IPS-18c (cell line): Measurements from ENCODE around the gene MDC1.
A peak's percentile ranks its signal among the peaks of the same experiment; 100 is the strongest.

Experiments used
- H3K4me3 ChIP-seq: 2 replicates; pipeline ENCODE4 v1.7.0; 2013; ENCODE audit warnings: low read depth, mild to moderate bottlenecking, low read length, moderate library complexity; ENCODE audit not compliant: insufficient read depth
- H3K9me3 ChIP-seq: one replicate; pipeline ENCODE4 v1.6.1; 2013; ENCODE audit warnings: mild to moderate bottlenecking, low read length, moderate library complexity; ENCODE audit not compliant: control insufficient read depth, insufficient read depth

The MDC1 gene

DNA sequence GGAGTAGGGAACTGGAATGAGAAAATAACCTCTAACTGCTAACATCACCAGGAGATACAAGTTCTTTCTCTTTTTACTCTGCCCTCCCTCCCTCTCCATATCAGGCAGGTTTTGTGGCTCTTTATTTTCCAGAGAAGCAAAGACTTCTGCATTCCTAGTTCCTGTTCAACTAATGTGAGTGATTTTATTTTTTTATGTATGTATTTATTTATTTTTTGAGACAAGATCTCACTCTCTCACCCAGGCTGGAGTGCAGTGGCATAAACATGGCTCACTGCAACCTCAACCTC, 33.2 kb upstream of the MDC1 start:
- H3K9me3 ChIP-seq = no peaks in the 10 kb centered on the region
- H3K4me3 ChIP-seq = no peak overlapping the region

DNA sequence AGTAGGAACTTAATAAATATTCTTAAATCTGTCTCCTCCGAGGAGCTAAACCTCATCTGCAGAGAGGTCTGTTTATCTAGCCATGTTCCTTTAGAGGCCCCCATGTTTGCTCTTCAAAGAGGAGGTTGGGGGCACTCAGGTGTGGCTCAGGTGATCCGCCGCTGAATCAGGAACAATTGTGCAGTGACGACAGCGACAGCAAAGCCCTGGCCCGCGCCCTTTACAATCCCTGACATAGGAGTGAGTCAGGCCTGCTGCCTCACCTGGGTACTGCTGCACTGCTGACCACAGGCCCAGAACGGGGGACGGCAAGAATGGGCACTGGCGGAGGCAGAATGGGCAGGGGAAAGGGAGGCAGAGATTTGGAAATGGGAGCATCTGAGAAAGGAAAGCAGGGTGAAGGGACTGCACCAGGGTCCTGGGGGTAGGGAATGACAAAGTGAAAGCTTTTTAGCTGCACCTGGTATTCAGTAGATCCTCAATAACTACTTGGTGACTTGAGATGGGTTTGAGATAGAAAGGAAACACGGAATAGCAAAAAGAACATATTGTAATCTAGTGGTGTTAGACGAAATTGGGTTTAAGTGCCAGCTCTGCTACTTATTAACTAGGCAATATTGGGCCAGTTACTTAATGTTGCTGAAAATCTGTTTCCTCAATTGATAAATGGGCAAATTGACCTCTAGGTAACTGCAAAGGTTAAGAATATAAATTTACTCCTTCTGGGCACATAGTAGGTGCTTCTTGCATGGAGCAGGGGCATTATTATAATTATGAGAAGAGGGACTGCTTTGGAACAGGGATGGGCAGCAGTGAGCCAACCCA, 32.7 kb upstream of the MDC1 start:
- Histone ChIP-seq H3K4me3 (no peak overlapping the region), H3K9me3 (no peaks in the 10 kb centered on the region)

DNA sequence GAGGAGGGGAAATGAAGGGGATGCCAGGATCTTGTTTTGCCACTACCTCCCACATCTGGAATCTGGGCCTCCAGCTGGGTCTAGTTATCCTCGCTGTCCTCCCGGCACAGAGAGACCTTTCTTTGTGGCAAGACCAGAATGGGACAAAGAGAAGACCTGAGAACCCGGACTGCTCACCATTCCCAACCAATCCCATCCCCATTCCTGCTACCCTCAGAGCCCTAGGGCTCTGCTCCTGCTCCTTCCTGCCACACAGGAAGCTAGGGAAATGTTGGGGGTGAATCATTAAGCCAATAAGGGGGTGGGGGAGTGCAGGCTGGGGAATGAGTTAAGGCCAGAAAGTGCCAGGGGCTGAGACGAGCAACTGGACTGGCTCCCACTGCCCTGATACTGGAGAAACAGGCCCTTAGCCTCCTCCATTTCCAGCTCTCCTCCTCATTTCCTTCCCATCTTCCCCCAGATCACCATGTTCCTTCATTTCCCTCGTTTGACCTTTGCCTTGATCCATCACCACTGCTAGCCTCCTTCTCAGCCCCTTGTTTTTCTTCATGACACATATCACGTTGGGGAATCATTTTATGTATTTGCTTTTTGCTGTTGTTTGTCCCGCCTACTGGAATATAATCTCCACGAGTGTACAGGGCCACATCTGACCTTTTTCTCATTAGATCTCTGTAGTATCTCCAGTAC, 31.9 kb upstream of the MDC1 start:
- Histone ChIP-seq H3K9me3 (no peaks in the 10 kb centered on the region), H3K4me3 (no peak overlapping the region)

DNA sequence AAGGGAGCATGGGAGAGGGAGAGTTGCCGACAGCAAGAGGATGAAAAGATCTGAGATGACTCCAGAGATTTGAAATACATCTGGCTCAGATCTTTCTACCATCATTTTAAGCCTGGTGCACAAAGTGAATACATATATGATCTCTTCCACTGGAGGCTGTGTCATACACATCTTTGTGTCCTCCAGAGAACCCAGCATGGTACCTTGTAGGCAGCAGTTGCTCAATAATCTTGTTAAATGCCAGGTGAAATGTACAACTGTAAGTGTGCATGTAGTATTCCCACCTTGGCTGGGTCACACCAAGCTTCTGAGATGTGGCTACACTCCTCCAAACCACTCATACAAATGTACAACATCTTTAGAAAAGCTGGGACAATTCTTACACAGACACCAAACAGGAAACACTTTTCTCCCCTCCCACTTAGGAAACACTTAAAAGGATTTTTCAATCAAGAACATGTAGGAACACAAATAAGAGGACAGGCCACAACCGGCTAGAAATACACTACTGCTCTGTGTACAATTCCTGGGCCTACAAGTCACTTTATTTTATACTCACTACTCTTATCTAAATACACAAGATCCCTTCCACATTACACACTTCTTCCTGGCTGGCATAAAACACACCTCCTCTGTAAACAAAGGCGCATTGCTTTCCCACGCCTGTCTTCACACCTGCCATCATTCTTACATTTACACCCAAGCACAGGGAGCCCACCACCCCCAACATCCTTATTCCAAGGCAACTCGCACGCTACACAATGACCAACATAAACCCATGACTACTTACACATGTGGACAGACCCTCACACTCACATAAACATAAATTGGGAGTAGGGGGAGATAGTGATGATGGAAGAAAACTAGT, 31.1 kb upstream of the MDC1 start:
- Histone ChIP-seq H3K9me3 (no peaks in the 10 kb centered on the region), H3K4me3 (no peak overlapping the region)

DNA sequence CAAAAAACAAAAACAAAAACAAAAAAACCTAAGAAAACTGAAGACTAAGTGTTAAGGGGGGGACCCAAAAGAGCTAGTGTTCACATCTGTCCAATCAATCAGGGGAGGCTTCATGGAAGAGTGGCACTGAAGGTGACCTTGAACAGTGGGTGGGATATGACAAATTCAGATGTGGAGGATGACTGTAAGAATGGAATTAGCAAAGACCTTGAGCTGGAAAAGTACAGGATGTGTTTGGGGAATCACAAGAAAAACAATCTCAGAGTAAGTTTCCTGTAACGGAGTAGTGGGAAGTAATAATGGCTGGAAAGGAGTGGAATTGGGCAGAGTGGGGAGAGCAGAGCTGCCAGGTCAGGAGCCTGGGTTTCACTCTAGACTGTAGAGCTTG, 30.2 kb upstream of the MDC1 start:
- Histone ChIP-seq H3K9me3 (no peaks in the 10 kb centered on the region), H3K4me3 (no peak overlapping the region)

DNA sequence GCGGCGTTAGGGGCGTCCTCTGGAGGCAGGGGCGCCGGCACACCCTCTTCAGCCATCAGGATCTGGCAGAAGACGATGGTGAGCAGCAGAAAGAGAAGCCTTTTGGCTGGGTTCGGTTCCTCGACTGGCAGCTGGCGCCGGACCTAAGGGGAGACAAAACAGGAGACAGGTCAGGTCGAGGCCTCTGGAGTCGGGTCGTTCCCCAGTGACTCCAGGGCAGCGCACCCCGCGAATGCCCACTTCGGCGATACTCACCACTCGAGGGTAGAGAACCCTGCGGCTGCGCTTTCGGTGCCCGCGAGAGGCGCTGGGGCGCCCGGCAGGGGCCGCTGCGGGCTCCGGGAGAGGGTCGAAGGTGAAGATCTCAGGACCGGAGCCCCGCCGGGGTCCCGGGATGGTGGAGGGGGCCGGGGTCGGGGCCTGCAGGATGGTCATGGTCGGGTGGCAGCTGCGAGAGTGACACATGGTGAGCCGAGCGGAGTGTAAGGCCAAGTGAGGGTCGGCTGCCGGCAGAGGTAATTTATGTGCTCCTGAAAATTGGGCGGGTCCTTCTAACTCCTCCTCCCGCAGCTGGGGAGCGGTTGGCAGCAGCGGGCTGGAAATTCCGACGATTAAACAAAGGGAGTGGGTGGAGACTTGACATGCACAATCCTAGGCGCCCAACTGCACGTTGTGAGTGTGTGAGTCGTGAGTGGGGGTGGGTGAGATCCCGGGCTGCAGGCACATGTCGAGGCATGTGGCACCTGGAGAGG, 27.1 kb upstream of the MDC1 start, which contains the start of gene IER3:
IER3 (minus strand) TSS at position 494 of the 752 bp plus-strand sequence; CDS start at position 465, 29 bp downstream.
- Histone ChIP-seq H3K4me3 (peak within 1 kb of the TSS; percentile 86), H3K9me3 (peaks cover 2% of the 10 kb centered on the region)

DNA sequence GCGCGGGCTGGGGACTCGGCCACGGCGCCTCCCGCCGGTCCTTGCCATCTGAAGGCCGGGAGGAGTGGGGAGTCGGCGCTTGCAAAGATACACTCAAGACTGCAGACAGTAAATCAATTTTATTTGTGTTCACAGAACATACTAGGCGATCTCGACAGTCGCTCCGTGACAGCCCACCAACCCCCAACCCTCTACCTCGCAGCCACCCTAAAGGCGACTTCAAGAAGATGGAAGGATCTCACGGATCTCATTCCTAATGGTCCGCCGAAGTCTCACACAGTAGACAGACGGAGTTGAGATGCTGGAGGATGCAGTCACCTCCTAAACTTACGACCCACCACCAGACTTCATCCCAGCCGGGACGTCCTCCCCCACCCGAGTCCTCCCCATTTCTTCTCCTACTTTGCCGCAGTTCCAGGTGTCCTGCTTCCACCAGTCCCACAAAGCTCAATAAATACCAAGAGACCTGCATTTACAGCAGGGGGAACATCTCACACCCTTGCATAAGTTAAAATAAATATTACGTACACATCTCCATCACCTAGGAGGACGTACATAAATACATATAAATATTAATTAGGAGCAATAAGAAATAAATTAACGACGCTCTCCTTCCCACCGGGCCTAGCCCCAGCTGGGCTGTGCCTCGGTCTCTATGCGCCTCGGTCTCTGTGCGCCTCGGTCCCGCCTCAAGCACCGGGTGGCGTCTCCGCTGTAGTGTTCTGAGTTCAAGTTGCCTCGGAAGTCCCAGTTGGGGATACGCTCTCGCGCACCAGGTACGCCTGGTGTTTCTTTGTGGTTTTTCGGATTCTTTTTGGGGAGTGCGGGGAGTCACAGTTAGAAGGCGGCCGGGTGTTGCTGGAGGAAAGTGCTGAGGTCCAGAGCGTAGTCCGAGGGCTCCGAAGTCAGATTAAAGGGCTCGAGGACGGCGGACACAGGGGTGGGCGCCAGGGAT, 26.3 kb upstream of the MDC1 start:
- H3K9me3 ChIP-seq = peaks cover 2% of the 10 kb centered on the region
- H3K4me3 ChIP-seq = peak overlapping the region; percentile 86

DNA sequence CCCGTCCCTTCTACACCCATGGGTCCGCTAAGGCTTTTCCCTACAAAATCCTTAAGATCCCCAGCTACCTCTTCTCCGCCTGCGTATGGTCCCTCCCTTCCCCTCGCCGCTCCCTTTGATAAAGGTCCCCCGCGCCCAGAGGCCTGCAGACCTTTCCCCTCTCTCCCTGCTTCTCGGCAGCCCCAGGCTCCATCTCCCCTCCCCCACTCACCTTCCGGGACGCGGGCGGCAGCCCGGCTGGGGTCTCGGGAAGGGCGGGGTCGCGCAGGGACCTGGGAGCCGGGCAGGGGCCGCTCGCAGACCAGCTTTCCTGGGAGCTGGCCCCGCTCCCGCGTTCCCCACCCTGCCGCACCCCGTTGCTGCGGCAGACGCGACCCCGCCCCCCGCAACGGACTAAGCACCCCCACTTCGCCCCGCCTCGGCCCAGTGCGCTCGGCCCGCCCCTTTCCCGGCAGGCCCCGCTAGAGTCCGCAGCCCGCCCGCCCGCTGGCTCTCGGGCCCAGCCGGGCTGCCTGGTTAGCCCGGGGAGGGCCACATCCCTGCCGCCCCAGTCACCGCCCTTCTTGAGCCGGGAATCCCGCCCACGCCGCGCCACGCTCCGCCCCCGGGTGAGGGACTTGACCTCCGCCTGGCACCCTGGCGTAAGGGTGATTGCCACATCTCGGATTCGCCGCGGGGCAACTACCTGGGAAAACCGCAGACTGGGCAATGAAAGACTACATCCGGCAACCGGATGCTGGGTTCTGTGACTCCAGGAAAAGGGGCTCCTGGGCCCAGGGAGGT, 25.4 kb upstream of the MDC1 start, which contains the start of gene FLOT1:
FLOT1 (minus strand) TSS at position 372 of the 783 bp plus-strand sequence. CDS start 498 bp downstream, outside the sequence.
- Histone ChIP-seq H3K9me3 (peaks cover 2% of the 10 kb centered on the region), H3K4me3 (peak within 1 kb of the TSS; percentile 86)

DNA sequence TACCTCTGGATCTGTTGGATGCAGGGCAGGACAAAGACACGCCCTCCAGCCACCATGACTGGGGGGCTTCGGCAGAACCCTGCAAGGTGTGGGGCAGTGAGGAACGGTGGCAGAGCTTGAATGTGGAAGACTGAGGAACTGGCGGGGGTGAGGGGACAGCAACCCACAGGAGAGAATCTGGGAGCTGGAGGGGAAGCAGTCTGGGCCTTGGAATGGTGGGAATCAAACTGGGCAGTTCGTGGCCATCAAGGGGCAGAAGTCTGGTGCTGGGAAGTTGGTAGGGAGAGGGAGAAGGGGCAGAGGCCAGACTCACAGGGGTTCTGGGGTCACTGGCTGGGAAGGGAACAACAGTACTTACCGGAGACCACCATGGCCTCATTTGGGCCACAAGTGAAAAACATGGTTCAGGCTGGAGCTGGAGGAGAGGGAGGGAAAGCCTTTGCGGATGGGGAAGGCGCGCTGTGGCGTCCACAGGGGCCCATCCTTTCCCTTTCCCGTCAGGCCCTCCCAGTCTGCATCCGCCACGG, 24.8 kb upstream of the MDC1 start:
- H3K9me3 ChIP-seq = peaks cover 2% of the 10 kb centered on the region
- H3K4me3 ChIP-seq = peak overlapping the region; percentile 86

DNA sequence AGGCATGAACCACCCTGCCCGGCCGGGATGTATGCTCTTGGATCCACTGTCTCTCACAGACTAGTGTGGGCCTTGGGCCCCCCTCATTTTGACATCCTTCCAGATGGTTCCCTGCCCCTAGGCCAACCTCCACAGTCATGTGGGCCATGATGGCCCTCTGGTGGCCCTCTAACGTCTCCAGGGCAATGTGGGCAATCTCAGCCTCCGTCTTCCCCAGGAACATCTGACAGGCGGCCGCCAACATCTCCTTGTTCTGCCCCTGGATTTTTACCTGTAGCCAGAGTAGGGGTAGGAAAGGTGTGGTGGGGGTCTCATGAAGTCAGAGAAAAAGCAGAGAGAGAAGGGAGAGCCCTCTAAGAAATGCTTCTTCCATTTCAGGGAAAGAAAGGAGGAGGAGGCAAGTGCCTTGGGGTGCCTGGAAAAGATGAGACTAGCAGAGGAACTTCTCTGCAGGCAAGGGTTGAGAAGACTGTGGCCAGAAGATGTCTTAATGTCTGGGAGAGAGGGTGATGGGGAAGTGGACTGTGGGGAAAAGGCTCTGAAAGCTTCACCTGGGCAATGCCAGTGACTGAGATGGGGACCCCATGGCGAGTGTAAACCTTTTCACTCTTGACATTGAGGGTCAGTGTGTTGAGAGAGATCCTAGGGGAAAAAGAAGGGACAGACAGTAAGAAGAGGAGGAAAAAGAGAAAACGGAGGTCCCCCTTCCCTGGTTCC, 24.1 kb upstream of the MDC1 start:
- Histone ChIP-seq H3K9me3 (peaks cover 2% of the 10 kb centered on the region), H3K4me3 (peak overlapping the region; percentile 86)

DNA sequence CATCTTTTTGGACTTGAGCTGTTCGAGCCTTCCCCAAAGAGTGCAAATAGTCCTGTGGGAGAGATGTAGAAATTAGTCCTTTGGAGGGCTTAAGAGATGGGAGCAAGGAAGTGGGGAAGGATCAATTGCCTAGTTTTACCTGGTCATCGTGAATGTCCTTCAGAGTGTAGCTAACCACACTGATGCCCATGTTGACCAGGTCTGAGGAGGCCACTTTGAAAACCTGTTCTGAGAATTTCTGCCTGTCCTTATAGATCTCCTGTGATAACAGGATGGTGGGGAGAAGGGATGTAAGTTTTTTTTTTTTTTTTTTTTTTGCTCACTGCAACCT, 23.4 kb upstream of the MDC1 start:
- Histone ChIP-seq H3K9me3 (peaks cover 2% of the 10 kb centered on the region), H3K4me3 (no peak overlapping the region)

DNA sequence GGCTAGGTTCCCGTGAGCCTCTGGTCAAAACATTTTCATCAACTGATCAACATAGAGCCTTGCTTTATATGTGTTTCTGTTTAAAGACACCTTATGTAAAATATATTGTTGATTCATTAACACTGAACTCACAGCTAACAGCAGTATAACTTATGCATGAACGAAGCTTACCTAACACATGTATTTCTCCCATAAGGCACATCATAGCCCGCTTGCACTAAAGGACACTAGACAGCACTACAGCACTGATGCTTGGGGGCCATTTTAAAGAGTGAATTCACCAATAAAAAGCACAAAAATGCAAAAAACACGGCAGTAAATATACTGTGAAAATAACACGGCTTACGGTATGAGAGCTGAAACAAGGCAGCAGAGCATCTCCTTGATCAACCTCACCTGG, 21.5 kb upstream of the MDC1 start:
- Histone ChIP-seq H3K9me3 (peaks cover 5% of the 10 kb centered on the region), H3K4me3 (no peak overlapping the region)

DNA sequence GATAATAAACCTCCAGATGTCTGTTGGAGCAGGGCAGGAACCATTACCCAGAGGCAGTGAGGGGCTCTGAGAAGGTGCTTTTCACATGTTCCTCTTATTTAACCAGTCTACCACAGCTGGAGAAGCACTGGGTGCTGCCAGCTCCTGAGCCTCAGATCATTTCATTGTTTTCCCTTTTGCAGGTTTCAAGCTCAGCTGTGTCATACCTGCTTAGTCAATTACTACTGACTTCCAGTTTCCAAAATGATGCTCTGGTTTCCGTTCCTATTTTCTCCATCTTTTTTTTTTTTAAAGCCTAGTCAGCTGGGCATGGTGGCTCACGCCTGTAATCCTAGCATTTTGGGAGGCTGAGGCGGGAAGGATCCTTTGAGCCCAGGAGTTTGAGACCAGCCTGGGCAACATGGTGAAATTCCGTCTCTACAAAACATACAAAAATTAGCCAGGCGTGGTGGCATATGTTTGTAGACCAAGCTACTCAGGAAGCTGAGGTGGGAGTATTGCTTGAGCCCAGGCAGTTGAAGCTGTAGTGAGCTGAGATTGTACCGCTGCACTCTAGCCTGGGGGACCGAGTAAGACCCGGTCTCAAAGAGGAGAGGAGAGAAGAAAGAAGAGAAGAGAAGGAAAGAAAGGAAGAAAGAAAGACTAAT, 18.7 kb upstream of the MDC1 start:
- peaks cover 2% of the 10 kb centered on the region for H3K9me3 ChIP-seq
- no peak overlapping the region for H3K4me3 ChIP-seq

DNA sequence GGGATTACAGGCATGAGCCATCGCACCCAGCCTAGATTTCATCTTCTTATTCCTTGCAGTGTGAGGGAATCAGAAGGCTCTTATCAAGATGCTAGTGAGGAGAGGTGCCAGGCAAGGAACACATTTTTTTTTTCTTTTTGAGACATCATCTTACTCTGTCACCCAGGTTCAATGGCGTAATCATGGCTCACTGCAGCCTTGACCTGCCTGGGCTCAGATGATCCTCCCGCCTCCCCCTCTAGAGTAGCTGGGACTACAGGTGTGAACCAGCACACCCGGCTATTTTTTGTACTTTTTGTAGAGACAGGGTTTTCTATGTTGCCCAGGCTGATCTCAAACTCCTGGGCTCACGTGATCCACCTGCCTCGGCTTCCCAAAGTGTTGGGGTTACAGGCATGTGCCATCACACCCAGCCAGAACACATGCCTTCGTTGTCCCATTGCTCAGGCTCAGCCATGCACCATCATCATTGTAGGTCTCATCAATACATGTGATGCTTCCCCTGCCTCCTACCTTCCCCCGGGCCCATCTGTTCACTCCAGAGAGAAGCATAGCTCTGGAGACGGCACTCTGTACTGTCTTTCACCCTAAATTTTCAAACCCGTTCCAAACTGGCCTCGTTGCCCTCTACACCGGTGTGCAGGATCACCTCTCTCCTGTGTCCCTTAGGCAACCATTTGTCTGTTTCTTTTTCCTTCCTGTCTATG, 15.3 kb upstream of the MDC1 start:
- Histone ChIP-seq H3K4me3 (no peak overlapping the region), H3K9me3 (peaks cover 2% of the 10 kb centered on the region)
